B cell (primary cell): ENCODE data around the gene SLC2A14.

ENCODE experiments used
- EZH2 ChIP-seq: IDR thresholded peaks from 2 replicates; pipeline ENCODE4 v1.6.1; 2012; ENCODE audit warnings: borderline replicate concordance, low read depth, mild to moderate bottlenecking, moderate library complexity, low read length; ENCODE audit not compliant: insufficient read depth, poor library complexity, severe bottlenecking
- TF ChIP-seq, protein P1 (sequence below): fragments of 200-600 bp; IDR thresholded peaks from one replicate; pipeline ENCODE4 v1.8.0; 2022; ENCODE audit warnings: antibody characterized with exemption, mild to moderate bottlenecking

- TF ChIP-seq, protein P1, sequence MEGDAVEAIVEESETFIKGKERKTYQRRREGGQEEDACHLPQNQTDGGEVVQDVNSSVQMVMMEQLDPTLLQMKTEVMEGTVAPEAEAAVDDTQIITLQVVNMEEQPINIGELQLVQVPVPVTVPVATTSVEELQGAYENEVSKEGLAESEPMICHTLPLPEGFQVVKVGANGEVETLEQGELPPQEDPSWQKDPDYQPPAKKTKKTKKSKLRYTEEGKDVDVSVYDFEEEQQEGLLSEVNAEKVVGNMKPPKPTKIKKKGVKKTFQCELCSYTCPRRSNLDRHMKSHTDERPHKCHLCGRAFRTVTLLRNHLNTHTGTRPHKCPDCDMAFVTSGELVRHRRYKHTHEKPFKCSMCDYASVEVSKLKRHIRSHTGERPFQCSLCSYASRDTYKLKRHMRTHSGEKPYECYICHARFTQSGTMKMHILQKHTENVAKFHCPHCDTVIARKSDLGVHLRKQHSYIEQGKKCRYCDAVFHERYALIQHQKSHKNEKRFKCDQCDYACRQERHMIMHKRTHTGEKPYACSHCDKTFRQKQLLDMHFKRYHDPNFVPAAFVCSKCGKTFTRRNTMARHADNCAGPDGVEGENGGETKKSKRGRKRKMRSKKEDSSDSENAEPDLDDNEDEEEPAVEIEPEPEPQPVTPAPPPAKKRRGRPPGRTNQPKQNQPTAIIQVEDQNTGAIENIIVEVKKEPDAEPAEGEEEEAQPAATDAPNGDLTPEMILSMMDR = no peak
- TF ChIP-seq EZH2 = no peak
Observed at GRCh38 chr12:7917392-7918267, 44.9 kb upstream of the SLC2A14 start.
